CD4-positive, alpha-beta memory T cell (primary cell): Measurements from ENCODE around the gene HTR3C. TPM values are rescaled to one million over a fixed set of nuclear protein-coding genes. Genes with fewer than 3 reads are reported as not detected.

ENCODE experiments used
- CTCF ChIA-PET: fragments of 350-600 bp; sonication (Branson Sonifier 250); formaldehyde crosslinking; loops from one replicate; lab custom pipeline; 2021; ENCODE audit warnings: inconsistent platforms; ENCODE audit not compliant: partially characterized antibody; lab: Charles Lee
- POLR2A ChIA-PET: fragments of 350-600 bp; sonication (Branson Sonifier 250); formaldehyde crosslinking; loops from one replicate; lab custom pipeline; 2021; ENCODE audit not compliant: partially characterized antibody; lab: Charles Lee
- DNase-seq, 5 donors: peaks; one replicate each; pipeline versions ENCODE4 v3.0.0 to v3.0.0-alpha.2; 2020 to 2022; ENCODE audit warnings: mixed read lengths in 1 of 5
- H3K27ac ChIP-seq: one replicate; pipeline ENCODE4 v1.7.0; 2013; ENCODE audit warnings: low read depth, low read length
- H3K27me3 ChIP-seq: 2 replicates; pipeline ENCODE4 v1.7.0; 2013; ENCODE audit warnings: mild to moderate bottlenecking, low read length, moderate library complexity; ENCODE audit not compliant: insufficient read depth
- H3K36me3 ChIP-seq: 2 replicates; pipeline ENCODE4 v1.7.0; 2013; ENCODE audit warnings: mild to moderate bottlenecking, low read length, moderate library complexity; ENCODE audit not compliant: insufficient read depth
- H3K4me1 ChIP-seq: 2 replicates; pipeline ENCODE4 v1.7.0; 2013; ENCODE audit warnings: mild to moderate bottlenecking, low read length, moderate library complexity; ENCODE audit not compliant: insufficient read depth
- H3K4me3 ChIP-seq, 2 donors: one replicate each; pipeline ENCODE4 v1.7.0; 2013; ENCODE audit warnings: low read length in 2 of 2, mild to moderate bottlenecking in 1 of 2
- H3K9me3 ChIP-seq, 2 donors: one replicate each; pipeline ENCODE4 v1.7.0; 2013; ENCODE audit warnings: low read length in 2 of 2, control low read depth in 1 of 2; ENCODE audit not compliant: control insufficient read depth in 1 of 2
- H3K27ac Mint-ChIP-seq, 7 donors: one replicate each; pipeline ENCODE4 v1.8.0; 2020 to 2021; ENCODE audit warnings: mixed read lengths in 7 of 7, mild to moderate bottlenecking in 6 of 7, inconsistent platforms in 3 of 7, moderate library complexity in 3 of 7
- H3K27me3 Mint-ChIP-seq, 2 donors: one replicate each; pipeline ENCODE4 v1.8.0; 2020 to 2021; ENCODE audit warnings: mixed read lengths in 2 of 2
- H3K36me3 Mint-ChIP-seq, 2 donors: one replicate each; pipeline ENCODE4 v1.8.0; 2020 to 2021; ENCODE audit warnings: mixed read lengths in 2 of 2, inconsistent platforms in 1 of 2, mild to moderate bottlenecking in 1 of 2
- H3K4me1 Mint-ChIP-seq, 4 donors: one replicate each; pipeline ENCODE4 v1.8.0; 2020 to 2021; ENCODE audit warnings: mixed read lengths in 4 of 4, mild to moderate bottlenecking in 1 of 4
- H3K4me3 Mint-ChIP-seq, 8 donors: one replicate each; pipeline ENCODE4 v1.8.0; 2020 to 2021; ENCODE audit warnings: mixed read lengths in 8 of 8, mild to moderate bottlenecking in 7 of 8, moderate library complexity in 6 of 8, inconsistent platforms in 3 of 8
- H3K9me3 Mint-ChIP-seq, 8 donors: one replicate each; pipeline ENCODE4 v1.8.0; 2020 to 2021; ENCODE audit warnings: mixed read lengths in 8 of 8, mild to moderate bottlenecking in 5 of 8, inconsistent platforms in 3 of 8, moderate library complexity in 1 of 8
- intact Hi-C: fragments of 100-400 bp; cut with micrococcal nuclease; formaldehyde crosslinking; loops from one replicate; pipeline ENCODE4 v1.15.1; 2023
- polyA plus RNA-seq, 2 donors: library from polyadenylated mRNA; unstranded; fragments of 300-500 nt; fragmentation: Illumina TruSeq; gene quantifications; one replicate each; pipeline ENCODE4 v1.2.3, GENCODE V29; 2021
- total RNA-seq, 2 experiments: library from RNA; stranded (reverse); gene quantifications; one replicate each; pipeline ENCODE4 v1.2.3, GENCODE V29; 2021

Gene HTR3C
- total and polyA plus RNA-seq, 4 experiments from 2014 or later = not detected

DNA sequence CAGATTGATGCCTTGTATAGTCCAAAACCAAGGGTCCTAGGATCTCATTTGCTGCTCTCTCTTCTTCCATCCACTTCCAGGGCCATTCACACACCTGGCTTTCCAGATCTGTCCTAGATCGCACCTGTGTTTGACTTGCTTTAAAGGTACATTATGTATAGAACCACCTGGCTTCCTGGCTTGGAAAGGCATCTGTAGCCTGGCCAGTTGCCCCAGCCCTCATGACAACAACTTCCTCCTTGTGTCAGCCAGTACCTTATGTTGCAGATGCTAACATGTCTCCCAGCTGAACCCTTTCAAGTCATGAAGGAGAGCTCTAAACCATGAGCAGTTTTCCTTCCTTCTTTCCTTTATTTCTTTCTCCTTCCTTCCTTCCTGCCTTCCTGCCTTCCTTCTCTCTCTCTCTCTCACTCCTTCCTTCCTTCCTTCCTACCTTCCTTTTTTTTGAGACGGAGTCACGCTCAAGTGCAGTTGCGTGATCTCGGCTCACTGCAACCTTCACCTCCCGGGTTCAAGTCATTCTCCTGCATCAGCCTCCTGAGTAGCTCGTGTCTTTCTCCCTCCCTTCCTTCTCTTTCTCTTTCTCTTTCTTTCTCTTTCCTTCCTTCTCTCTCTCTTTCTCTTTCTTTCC lies 2.5 kb upstream of the HTR3C start:
- no peaks in the 10 kb centered on the region for H3K36me3 ChIP-seq
- no peaks in the 10 kb centered on the region for H3K9me3 ChIP-seq
- no peak overlapping the region for H3K27ac Mint-ChIP-seq
- intact Hi-C loops = no loop called here
- no peak overlapping the region for H3K4me3 Mint-ChIP-seq
- H3K27me3 Mint-ChIP-seq = peaks cover 4 to 13% of the 10 kb centered on the region in 2 donors
- H3K4me1 ChIP-seq = no peaks in the 10 kb centered on the region
- H3K4me1 Mint-ChIP-seq = peaks cover 0 to 1% (median 0%) of the 10 kb centered on the region in 4 donors
- ChIA-PET POLR2A (no interaction called here), CTCF (no interaction called here)
- DNase-seq = no peak
- no peaks in the 10 kb centered on the region for H3K27me3 ChIP-seq
- no peaks in the 10 kb centered on the region for H3K36me3 Mint-ChIP-seq
- H3K27ac ChIP-seq = no peak overlapping the region
- no peak overlapping the region for H3K4me3 ChIP-seq
- H3K9me3 Mint-ChIP-seq = peaks cover 0 to 2% (median 0%) of the 10 kb centered on the region in 8 donors

DNA sequence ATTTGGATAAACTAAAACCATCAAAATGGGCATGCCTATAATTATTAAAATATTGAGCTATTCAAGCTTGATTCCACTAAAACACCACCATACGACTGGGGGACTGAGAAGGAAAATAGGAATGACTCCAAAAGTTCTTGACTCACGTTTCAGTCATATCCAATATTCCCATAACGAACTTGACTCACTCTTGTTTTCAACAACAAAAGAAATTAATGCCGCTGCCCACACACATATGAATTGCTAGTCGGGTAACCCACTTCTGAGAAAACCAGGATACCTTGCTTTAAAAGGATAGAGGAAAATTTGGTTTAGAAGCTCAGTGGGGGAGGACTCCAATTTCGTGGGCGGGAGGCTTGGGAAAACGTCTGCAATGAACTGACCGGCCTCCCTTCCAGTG lies 5.2 kb downstream of the HTR3C start:
- POLR2A ChIA-PET = interaction anchor here (0.8 kb wide), 1 partner anchor 40 kb away, joined by 3 read pairs; the partner anchor contains the start of gene ABCC5
- Mint-ChIP-seq H3K9me3 (peaks cover 0 to 1% (median 0%) of the 10 kb centered on the region in 8 donors), H3K4me1 (no peaks in the 10 kb centered on the region), H3K27me3 (no peaks in the 10 kb centered on the region), H3K4me3 (no peak overlapping the region), H3K27ac (no peak overlapping the region), H3K36me3 (no peaks in the 10 kb centered on the region)
- CTCF ChIA-PET = no interaction called here
- Histone ChIP-seq H3K4me1 (no peaks in the 10 kb centered on the region), H3K4me3 (no peak overlapping the region), H3K36me3 (no peaks in the 10 kb centered on the region), H3K9me3 (no peaks in the 10 kb centered on the region), H3K27me3 (no peaks in the 10 kb centered on the region), H3K27ac (no peak overlapping the region)
- no peak for DNase-seq
- intact Hi-C loops = no loop called here

DNA sequence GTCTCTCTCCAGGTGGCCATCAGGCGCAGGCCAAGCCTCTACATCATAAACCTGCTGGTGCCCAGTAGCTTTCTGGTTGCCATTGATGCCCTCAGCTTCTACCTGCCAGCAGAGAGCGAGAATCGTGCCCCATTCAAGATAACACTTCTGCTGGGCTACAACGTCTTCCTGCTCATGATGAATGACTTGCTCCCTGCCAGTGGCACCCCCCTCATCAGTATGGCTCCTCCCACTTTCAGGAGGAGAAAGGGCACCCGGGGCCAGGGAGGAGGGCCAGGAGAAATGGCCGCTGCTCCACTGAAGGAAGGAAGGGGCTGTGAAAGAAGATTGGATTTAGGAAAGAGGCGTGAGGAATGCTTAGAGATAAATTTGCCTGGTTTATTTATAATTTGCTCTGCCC lies 6.6 kb downstream of the HTR3C start:
- CTCF ChIA-PET = no interaction called here
- H3K9me3 ChIP-seq = no peaks in the 10 kb centered on the region

DNA sequence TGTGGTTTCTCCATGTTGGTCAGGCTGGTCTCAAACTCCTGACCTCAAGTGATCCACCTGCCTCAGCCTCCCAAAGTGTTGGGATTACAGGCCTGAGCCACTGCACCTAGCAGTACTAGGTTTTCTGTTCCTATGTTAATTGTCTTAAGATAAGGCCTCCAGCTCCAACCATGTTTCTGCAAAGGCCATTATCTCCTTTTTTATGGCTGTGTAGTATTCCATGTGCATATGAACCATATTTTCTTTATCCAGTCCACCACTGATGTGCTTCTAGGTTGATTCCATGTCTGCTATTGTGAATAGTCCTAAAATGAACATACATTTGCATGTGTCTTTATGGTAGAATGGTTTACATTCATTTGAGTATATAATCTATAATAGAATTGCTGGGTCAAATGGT lies 9.8 kb downstream of the HTR3C start:
- intact Hi-C loops = no loop called here
- Mint-ChIP-seq H3K9me3 (no peaks in the 10 kb centered on the region), H3K4me1 (no peaks in the 10 kb centered on the region), H3K27ac (no peak overlapping the region), H3K36me3 (no peaks in the 10 kb centered on the region), H3K4me3 (no peak overlapping the region), H3K27me3 (no peaks in the 10 kb centered on the region)
- no peak overlapping the region for H3K4me3 ChIP-seq
- no peak overlapping the region for H3K27ac ChIP-seq
- no peaks in the 10 kb centered on the region for H3K4me1 ChIP-seq
- no peaks in the 10 kb centered on the region for H3K27me3 ChIP-seq
- POLR2A ChIA-PET = no interaction called here
- H3K9me3 ChIP-seq = no peaks in the 10 kb centered on the region
- CTCF ChIA-PET = no interaction called here
- no peak for DNase-seq
- no peaks in the 10 kb centered on the region for H3K36me3 ChIP-seq

More for the DNA sequence above, 6.6 kb downstream of the HTR3C start:
- Mint-ChIP-seq H3K9me3 (peaks cover 0 to 1% (median 0%) of the 10 kb centered on the region in 8 donors), H3K27ac (no peak overlapping the region), H3K36me3 (no peaks in the 10 kb centered on the region), H3K4me1 (no peaks in the 10 kb centered on the region), H3K27me3 (no peaks in the 10 kb centered on the region), H3K4me3 (no peak overlapping the region)
- Histone ChIP-seq H3K4me1 (no peaks in the 10 kb centered on the region), H3K27me3 (no peaks in the 10 kb centered on the region), H3K27ac (no peak overlapping the region), H3K4me3 (no peak overlapping the region), H3K36me3 (no peaks in the 10 kb centered on the region)
- POLR2A ChIA-PET = no interaction called here
- no peak for DNase-seq
- intact Hi-C loops = no loop called here

DNA sequence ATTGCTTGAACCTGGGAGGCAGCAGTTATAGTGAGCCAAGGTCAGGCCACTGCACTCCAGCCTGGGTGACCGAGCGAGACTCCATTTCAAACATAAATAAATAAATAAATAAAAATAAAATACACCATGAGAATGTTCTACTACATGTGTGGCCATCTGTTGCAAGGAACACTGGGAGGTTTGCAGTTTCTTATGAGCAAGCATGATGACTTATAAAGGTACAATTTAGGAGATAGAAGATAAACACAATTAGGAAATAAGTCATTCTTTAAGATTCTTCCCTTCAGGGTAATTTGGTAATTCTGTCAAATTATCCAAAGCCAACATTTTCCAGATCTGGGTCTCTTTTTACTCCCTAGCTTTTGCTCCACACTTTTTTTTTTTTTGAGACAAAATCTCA lies 13.4 kb downstream of the HTR3C start:
- Mint-ChIP-seq H3K36me3 (peaks cover 0 to 5% of the 10 kb centered on the region in 2 donors), H3K27ac (no peak overlapping the region), H3K27me3 (peaks cover 4 to 6% of the 10 kb centered on the region in 2 donors), H3K4me1 (no peaks in the 10 kb centered on the region), H3K9me3 (peaks cover 0 to 13% (median 5%) of the 10 kb centered on the region in 8 donors), H3K4me3 (no peak overlapping the region)
- Histone ChIP-seq H3K27me3 (no peaks in the 10 kb centered on the region), H3K9me3 (no peaks in the 10 kb centered on the region), H3K36me3 (no peaks in the 10 kb centered on the region), H3K27ac (no peak overlapping the region), H3K4me3 (no peak overlapping the region), H3K4me1 (no peaks in the 10 kb centered on the region)
- intact Hi-C loops = no loop called here
- POLR2A ChIA-PET = no interaction called here
- CTCF ChIA-PET = no interaction called here
- no peak for DNase-seq

DNA sequence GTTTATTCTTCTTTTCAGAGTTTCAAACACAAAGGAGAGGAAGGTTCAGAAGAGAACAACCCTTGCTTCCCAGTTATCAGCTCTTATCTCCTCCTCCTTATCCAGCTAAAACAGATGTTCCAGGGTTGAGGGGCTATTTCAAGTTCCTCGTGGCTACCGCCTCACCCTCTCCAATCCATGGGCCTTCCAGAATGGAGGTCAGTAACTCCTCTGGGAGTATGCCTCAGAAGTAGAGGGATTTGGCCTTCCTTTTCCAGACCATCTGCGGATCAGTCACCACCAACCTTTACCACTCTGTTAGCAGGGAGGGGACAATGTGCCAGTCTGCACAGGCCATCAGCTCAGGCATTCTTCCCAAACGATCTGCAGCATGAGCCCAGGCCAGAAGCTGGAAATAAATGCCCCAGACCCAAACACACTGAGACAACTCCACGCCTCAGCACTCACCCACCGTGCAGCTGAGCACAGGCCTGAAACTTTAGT lies 14.8 kb downstream of the HTR3C start:
- Mint-ChIP-seq H3K9me3 (peaks cover 0 to 13% (median 6%) of the 10 kb centered on the region in 8 donors), H3K27me3 (peaks cover 4 to 6% of the 10 kb centered on the region in 2 donors), H3K4me1 (no peaks in the 10 kb centered on the region), H3K4me3 (no peak overlapping the region), H3K36me3 (peaks cover 0 to 5% of the 10 kb centered on the region in 2 donors), H3K27ac (no peak overlapping the region)
- Histone ChIP-seq H3K36me3 (no peaks in the 10 kb centered on the region), H3K4me3 (no peak overlapping the region), H3K9me3 (no peaks in the 10 kb centered on the region), H3K4me1 (no peaks in the 10 kb centered on the region), H3K27ac (no peak overlapping the region), H3K27me3 (no peaks in the 10 kb centered on the region)
- DNase-seq = no peak
- CTCF ChIA-PET = no interaction called here
- intact Hi-C loops = no loop called here
- POLR2A ChIA-PET = no interaction called here

DNA sequence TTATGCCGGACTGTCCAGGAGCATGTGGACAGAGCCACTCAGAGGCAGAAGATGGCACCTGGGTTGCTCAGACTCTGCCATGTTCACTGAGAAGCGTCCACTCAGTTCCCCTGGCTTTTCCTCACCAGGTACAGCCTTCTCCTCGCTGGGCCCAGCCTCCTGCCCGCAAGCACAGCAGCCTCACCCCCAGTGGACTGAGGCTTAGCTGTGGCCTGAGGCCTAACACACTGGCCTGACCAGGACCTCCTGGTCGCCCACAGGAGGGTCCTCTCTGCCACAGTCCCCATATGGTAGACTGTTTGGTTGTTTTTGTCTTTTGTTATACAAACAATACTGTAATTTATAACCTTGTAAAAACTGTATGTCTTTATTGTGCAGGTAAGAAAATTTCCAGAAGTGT lies 15.5 kb downstream of the HTR3C start:
- no peak overlapping the region for H3K4me3 ChIP-seq
- no peaks in the 10 kb centered on the region for H3K36me3 ChIP-seq
- CTCF ChIA-PET = no interaction called here
- intact Hi-C loops = no loop called here
- no peaks in the 10 kb centered on the region for H3K9me3 ChIP-seq
- H3K9me3 Mint-ChIP-seq = peaks cover 0 to 13% (median 6%) of the 10 kb centered on the region in 8 donors
- no peaks in the 10 kb centered on the region for H3K27me3 ChIP-seq
- peaks cover 4 to 6% of the 10 kb centered on the region in 2 donors for H3K27me3 Mint-ChIP-seq
- H3K4me1 Mint-ChIP-seq = no peaks in the 10 kb centered on the region
- POLR2A ChIA-PET = no interaction called here
- H3K27ac Mint-ChIP-seq = no peak overlapping the region
- H3K27ac ChIP-seq = no peak overlapping the region
- no peaks in the 10 kb centered on the region for H3K4me1 ChIP-seq
- peaks cover 0 to 5% of the 10 kb centered on the region in 2 donors for H3K36me3 Mint-ChIP-seq
- DNase-seq = no peak
- no peak overlapping the region for H3K4me3 Mint-ChIP-seq
